SK-N-SH treated with all-trans-retinoic acid at 6 μM for 48 hours (cell line): ENCODE measurements around the gene TRIM65.

Experiments
- ATAC-seq: fragments of 200-7000 bp; cut with Tn5 transposase; 3 replicates; pipeline ENCODE4 v1.9.1; 2020; ENCODE audit warnings: mild to moderate bottlenecking, moderate library complexity
- ARNTL ChIP-seq: fragments of 450-650 bp; formaldehyde crosslinking; IDR thresholded peaks from 2 replicates; pipeline ENCODE4 v1.5.0; 2020; ENCODE audit warnings: low read depth, mild to moderate bottlenecking, moderate library complexity, borderline replicate concordance
- BACH2 ChIP-seq: fragments of 250-450 bp; sonication (Bioruptor Pico); IDR thresholded peaks from 2 replicates; pipeline ENCODE4 v1.9.0; 2021; ENCODE audit warnings: mild to moderate bottlenecking, borderline replicate concordance
- CSDC2 ChIP-seq: fragments of 250-450 bp; sonication (Bioruptor Pico); IDR thresholded peaks from 2 replicates; pipeline ENCODE4 v1.5.0; 2020; ENCODE audit warnings: mild to moderate bottlenecking, moderate library complexity
- ESRRG ChIP-seq: fragments of 250-450 bp; sonication (Bioruptor Pico); IDR thresholded peaks from 2 replicates; pipeline ENCODE4 v1.6.1; 2021; ENCODE audit warnings: mild to moderate bottlenecking
- GLIS3 ChIP-seq: fragments of 250-450 bp; sonication (Bioruptor Pico); IDR thresholded peaks from 2 replicates; pipeline ENCODE4 v1.5.0; 2020; ENCODE audit warnings: mild to moderate bottlenecking, moderate library complexity
- ISL1 ChIP-seq: fragments of 250-450 bp; sonication (Bioruptor Pico); IDR thresholded peaks from 2 replicates; pipeline ENCODE4 v2.1.2; 2022; ENCODE audit warnings: mild to moderate bottlenecking, moderate library complexity
- OSR1 ChIP-seq: fragments of 250-450 bp; sonication (Bioruptor Pico); IDR thresholded peaks from 2 replicates; pipeline ENCODE4 v1.8.0; 2022; ENCODE audit warnings: moderate library complexity, mild to moderate bottlenecking, inconsistent platforms
- PPARA ChIP-seq: fragments of 250-450 bp; sonication (Bioruptor Pico); IDR thresholded peaks from 2 replicates; pipeline ENCODE4 v1.5.0; 2020; ENCODE audit warnings: mild to moderate bottlenecking, borderline replicate concordance
- RARB ChIP-seq: fragments of 250-450 bp; sonication (Bioruptor Pico); IDR thresholded peaks from 2 replicates; pipeline ENCODE4 v1.8.0; 2021; ENCODE audit warnings: mild to moderate bottlenecking, moderate library complexity
- SNAI2 ChIP-seq: fragments of 250-450 bp; sonication (Bioruptor Pico); IDR thresholded peaks from 2 replicates; pipeline ENCODE4 v1.5.0; 2020; ENCODE audit warnings: mild to moderate bottlenecking, moderate library complexity
- TCF4 ChIP-seq: fragments of 250-450 bp; sonication (Bioruptor Pico); IDR thresholded peaks from 2 replicates; pipeline ENCODE4 v1.8.0; 2021; ENCODE audit warnings: mild to moderate bottlenecking, moderate library complexity, borderline replicate concordance
- TOX ChIP-seq: fragments of 250-450 bp; sonication (Bioruptor Pico); IDR thresholded peaks from 2 replicates; pipeline ENCODE4 v1.8.0; 2021; ENCODE audit warnings: mild to moderate bottlenecking, moderate library complexity, borderline replicate concordance
- ZC3H10 ChIP-seq: fragments of 250-450 bp; sonication (Bioruptor Pico); IDR thresholded peaks from 2 replicates; pipeline ENCODE4 v1.5.1; 2021; ENCODE audit warnings: mild to moderate bottlenecking, moderate library complexity
- ZFP3 ChIP-seq: fragments of 250-450 bp; sonication (Bioruptor Pico); IDR thresholded peaks from 2 replicates; pipeline ENCODE4 v1.5.0; 2020; ENCODE audit warnings: mild to moderate bottlenecking, moderate library complexity
- ZFP30 ChIP-seq: fragments of 450-650 bp; formaldehyde crosslinking; IDR thresholded peaks from 2 replicates; pipeline ENCODE4 v1.5.0; 2022; ENCODE audit warnings: mild to moderate bottlenecking, moderate library complexity
- ZNF565 ChIP-seq: fragments of 450-650 bp; formaldehyde crosslinking; conservative IDR thresholded peaks from 2 replicates; pipeline ENCODE4 v1.5.0; 2020; ENCODE audit warnings: low read depth, mild to moderate bottlenecking, moderate library complexity
- ZNF70 ChIP-seq: fragments of 450-650 bp; formaldehyde crosslinking; IDR thresholded peaks from 2 replicates; pipeline ENCODE4 v1.5.0; 2020; ENCODE audit warnings: mild to moderate bottlenecking, moderate library complexity
- ZNF8 ChIP-seq: fragments of 450-650 bp; formaldehyde crosslinking; IDR thresholded peaks from 2 replicates; pipeline ENCODE4 v1.5.0; 2020; ENCODE audit warnings: mild to moderate bottlenecking, moderate library complexity
- TF ChIP-seq, protein P1 (sequence below): fragments of 250-450 bp; sonication (Bioruptor Pico); IDR thresholded peaks from 2 replicates; pipeline ENCODE4 v1.5.1; 2020; ENCODE audit warnings: low read depth, mild to moderate bottlenecking, moderate library complexity
- TF ChIP-seq, protein P2 (sequence below): fragments of 250-450 bp; sonication (Bioruptor Pico); IDR thresholded peaks from 2 replicates; pipeline ENCODE4 v1.8.0; 2020; ENCODE audit warnings: mild to moderate bottlenecking, moderate library complexity, borderline replicate concordance
- TF ChIP-seq, protein P3 (sequence below): fragments of 250-450 bp; sonication (Bioruptor Pico); IDR thresholded peaks from 2 replicates; pipeline ENCODE4 v1.5.1; 2021; ENCODE audit warnings: mild to moderate bottlenecking, moderate library complexity

TRIM65 gene

DNA sequence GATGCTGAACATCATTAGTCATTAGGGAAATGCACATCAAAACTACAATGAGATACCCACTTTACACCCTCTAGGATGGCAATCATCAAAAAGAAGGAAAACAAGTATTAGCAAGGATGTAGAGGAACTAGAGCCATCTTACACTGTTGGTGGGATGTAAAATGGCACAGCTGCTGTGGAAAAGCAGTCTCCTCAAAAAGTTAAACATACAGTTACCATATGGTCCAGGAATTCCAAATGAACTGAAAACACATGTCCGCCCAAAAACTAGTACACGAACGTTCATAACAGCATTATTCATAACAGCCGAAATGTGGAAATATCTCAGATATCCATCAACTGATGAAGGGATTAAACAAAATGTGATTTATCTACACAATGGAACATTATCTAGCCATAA lies 37.1 kb upstream of the TRIM65 start:
- ATAC-seq: no peak
- TF ChIP-seq OSR1 (CRISPR knock-in tag) (no peak), PPARA (CRISPR knock-in tag) (no peak), GLIS3 (CRISPR knock-in tag) (no peak), RARB (CRISPR knock-in tag) (no peak), ZNF70 (CRISPR knock-in tag) (no peak), SNAI2 (CRISPR knock-in tag) (no peak), CSDC2 (no peak), ARNTL (CRISPR knock-in tag) (no peak), ZC3H10 (CRISPR knock-in tag) (no peak), ZFP30 (no peak)
- TF ChIP-seq, protein P1, sequence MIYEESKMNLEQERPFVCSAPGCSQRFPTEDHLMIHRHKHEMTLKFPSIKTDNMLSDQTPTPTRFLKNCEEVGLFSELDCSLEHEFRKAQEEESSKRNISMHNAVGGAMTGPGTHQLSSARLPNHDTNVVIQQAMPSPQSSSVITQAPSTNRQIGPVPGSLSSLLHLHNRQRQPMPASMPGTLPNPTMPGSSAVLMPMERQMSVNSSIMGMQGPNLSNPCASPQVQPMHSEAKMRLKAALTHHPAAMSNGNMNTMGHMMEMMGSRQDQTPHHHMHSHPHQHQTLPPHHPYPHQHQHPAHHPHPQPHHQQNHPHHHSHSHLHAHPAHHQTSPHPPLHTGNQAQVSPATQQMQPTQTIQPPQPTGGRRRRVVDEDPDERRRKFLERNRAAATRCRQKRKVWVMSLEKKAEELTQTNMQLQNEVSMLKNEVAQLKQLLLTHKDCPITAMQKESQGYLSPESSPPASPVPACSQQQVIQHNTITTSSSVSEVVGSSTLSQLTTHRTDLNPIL (CRISPR knock-in tag): no peak
- TF ChIP-seq, protein P2, sequence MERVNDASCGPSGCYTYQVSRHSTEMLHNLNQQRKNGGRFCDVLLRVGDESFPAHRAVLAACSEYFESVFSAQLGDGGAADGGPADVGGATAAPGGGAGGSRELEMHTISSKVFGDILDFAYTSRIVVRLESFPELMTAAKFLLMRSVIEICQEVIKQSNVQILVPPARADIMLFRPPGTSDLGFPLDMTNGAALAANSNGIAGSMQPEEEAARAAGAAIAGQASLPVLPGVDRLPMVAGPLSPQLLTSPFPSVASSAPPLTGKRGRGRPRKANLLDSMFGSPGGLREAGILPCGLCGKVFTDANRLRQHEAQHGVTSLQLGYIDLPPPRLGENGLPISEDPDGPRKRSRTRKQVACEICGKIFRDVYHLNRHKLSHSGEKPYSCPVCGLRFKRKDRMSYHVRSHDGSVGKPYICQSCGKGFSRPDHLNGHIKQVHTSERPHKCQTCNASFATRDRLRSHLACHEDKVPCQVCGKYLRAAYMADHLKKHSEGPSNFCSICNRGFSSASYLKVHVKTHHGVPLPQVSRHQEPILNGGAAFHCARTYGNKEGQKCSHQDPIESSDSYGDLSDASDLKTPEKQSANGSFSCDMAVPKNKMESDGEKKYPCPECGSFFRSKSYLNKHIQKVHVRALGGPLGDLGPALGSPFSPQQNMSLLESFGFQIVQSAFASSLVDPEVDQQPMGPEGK (CRISPR knock-in tag): no peak

DNA sequence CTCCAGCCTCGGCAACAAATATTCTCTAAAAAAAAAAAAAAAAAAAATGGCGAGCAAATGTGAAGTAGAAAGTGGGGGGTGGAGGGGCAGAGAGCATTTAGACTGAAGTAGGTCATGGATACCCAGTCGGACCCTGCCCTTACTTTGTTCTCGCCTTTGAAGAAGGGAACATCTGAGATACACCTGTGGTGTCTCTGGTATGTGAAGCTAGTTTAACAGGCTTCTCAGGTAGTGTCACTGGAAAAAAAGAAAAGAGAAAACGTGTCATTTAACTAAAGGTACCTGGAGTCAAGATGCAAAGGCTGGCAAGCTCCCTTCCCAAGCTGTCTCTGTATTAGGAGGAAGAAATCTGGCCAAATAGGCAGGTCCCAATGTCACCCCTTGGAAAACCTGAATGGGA lies 36.1 kb upstream of the TRIM65 start:
- ATAC-seq: no peak
- TF ChIP-seq BACH2: no peak
- no peak for TF ChIP-seq RARB (CRISPR knock-in tag)
- TF ChIP-seq TOX: no peak
- TF ChIP-seq ISL1: no peak
- TF ChIP-seq ZNF70 (CRISPR knock-in tag): no peak
- TF ChIP-seq OSR1 (CRISPR knock-in tag): no peak
- no peak for TF ChIP-seq SNAI2 (CRISPR knock-in tag)
- TF ChIP-seq, protein P2 (CRISPR knock-in tag): no peak
- TF ChIP-seq PPARA (CRISPR knock-in tag): no peak
- TF ChIP-seq, protein P1 (CRISPR knock-in tag): no peak
- TF ChIP-seq TCF4 (CRISPR knock-in tag): no peak
- no peak for TF ChIP-seq ESRRG (CRISPR knock-in tag)
- TF ChIP-seq, protein P3, sequence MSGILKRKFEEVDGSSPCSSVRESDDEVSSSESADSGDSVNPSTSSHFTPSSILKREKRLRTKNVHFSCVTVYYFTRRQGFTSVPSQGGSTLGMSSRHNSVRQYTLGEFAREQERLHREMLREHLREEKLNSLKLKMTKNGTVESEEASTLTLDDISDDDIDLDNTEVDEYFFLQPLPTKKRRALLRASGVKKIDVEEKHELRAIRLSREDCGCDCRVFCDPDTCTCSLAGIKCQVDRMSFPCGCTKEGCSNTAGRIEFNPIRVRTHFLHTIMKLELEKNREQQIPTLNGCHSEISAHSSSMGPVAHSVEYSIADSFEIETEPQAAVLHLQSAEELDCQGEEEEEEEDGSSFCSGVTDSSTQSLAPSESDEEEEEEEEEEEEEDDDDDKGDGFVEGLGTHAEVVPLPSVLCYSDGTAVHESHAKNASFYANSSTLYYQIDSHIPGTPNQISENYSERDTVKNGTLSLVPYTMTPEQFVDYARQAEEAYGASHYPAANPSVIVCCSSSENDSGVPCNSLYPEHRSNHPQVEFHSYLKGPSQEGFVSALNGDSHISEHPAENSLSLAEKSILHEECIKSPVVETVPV (CRISPR knock-in tag): no peak

DNA sequence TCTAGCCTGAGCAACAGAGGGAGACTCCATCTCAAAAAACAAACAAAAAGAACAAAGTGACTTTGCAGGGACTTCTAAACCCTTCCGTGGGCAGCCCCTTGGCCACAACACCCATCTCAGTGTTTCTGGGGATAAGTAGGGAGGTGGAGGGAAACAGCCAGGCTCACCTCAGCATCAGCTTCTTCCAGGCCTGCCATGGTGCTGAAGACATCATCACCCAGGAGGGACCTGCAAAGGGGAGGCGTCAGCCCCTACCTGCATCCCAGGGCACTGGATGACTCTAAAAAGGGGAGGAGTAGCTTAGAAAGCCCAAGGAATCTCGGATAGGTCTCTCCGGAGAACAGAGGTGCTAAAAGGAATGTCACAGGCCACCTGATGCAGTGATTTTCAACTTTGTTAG lies 34.3 kb upstream of the TRIM65 start:
- ATAC-seq: no peak
- TF ChIP-seq, protein P2 (CRISPR knock-in tag): no peak
- no peak for TF ChIP-seq RARB (CRISPR knock-in tag)
- TF ChIP-seq, protein P3 (CRISPR knock-in tag): no peak
- TF ChIP-seq TOX: no peak
- no peak for TF ChIP-seq ESRRG (CRISPR knock-in tag)
- TF ChIP-seq ZFP30: no peak
- no peak for TF ChIP-seq ZNF565 (CRISPR knock-in tag)
- TF ChIP-seq ZFP3: no peak
- TF ChIP-seq TCF4 (CRISPR knock-in tag): no peak
- no peak for TF ChIP-seq ZNF8
- TF ChIP-seq GLIS3 (CRISPR knock-in tag): no peak
- no peak for TF ChIP-seq ZC3H10 (CRISPR knock-in tag)
- TF ChIP-seq ZNF70 (CRISPR knock-in tag): no peak
- TF ChIP-seq, protein P1 (CRISPR knock-in tag): no peak
